ENCODE data around the gene PCSK6. TPM values are rescaled to one million over a fixed set of nuclear protein-coding genes. Genes with fewer than 3 reads are reported as not detected.

The PCSK6 gene
- total RNA-seq, 2 experiments from 2014 or later: 0.57 TPM; not detected in 1

DNA sequence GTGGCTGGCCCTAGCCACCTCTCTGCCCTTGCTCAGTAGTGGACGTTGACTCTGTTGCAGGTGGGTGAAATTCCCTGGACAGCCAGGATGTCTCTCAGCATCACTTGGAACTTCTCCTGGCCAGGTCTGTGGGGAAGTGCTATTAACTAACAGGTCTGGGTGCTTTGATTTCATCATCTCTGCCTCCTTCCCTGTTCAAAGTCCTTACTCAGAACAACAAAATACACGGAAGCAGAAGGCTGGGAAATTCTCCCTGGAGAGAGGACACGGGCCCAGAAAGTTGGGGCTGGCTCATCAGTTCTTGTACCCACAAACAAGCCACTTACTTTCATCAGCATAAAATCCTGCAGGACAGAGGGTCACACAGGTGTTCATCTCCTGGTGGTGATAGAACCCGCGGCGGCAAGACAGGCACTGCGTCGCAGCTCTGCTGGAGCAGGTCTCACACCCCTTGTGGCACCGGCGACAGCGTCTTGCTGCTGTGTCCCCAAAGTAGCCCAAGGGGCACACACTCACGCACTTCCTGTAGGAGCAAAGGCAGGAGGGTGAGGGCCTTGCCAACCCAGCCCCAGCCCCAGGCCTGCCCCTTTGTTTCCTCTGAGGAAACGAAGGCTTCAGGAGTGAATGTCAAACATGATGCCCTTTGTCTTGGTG, 164.9 kb downstream of the PCSK6 start:
- Histone ChIP-seq H2AFZ (ENCODE audit: low read length) (no peak overlapping the region), H3K4me1 (ENCODE audit: insufficient read depth, low read length, poor library complexity, severe bottlenecking) (no peaks in the 10 kb centered on the region), H3K4me3 (ENCODE audit: low read depth, low read length, poor library complexity, severe bottlenecking) (no peak overlapping the region), H3K9me3 (ENCODE audit: low read length) (no peaks in the 10 kb centered on the region), H3K36me3 (ENCODE audit: insufficient read depth, low read length) (no peaks in the 10 kb centered on the region), H3K9me2 (ENCODE audit: insufficient read depth, low read length) (no peaks in the 10 kb centered on the region), H3K79me2 (ENCODE audit: insufficient read depth, low read depth, low read length) (no peaks in the 10 kb centered on the region), H3K4me2 (ENCODE audit: low read length) (no peak overlapping the region), H3K27ac (ENCODE audit: low read depth, low read length, poor library complexity, severe bottlenecking) (no peak overlapping the region), H4K20me1 (ENCODE audit: insufficient read depth, low read length) (no peaks in the 10 kb centered on the region)
- CTCF ChIA-PET (ENCODE audit: unreplicated experiment): no interaction called here
- BruUV-seq (replicated peaks): no TSS peak
- intact Hi-C loops (cut with micrococcal nuclease; ENCODE audit: unreplicated experiment): no loop called here
- POLR2A ChIA-PET: no interaction called here
- TF ChIP-seq EZH2phosphoT487 (IDR thresholded peaks at IDR 0.05; ENCODE audit: borderline replicate concordance, low read depth, low read length): no peak
- TF ChIP-seq, protein P1, sequence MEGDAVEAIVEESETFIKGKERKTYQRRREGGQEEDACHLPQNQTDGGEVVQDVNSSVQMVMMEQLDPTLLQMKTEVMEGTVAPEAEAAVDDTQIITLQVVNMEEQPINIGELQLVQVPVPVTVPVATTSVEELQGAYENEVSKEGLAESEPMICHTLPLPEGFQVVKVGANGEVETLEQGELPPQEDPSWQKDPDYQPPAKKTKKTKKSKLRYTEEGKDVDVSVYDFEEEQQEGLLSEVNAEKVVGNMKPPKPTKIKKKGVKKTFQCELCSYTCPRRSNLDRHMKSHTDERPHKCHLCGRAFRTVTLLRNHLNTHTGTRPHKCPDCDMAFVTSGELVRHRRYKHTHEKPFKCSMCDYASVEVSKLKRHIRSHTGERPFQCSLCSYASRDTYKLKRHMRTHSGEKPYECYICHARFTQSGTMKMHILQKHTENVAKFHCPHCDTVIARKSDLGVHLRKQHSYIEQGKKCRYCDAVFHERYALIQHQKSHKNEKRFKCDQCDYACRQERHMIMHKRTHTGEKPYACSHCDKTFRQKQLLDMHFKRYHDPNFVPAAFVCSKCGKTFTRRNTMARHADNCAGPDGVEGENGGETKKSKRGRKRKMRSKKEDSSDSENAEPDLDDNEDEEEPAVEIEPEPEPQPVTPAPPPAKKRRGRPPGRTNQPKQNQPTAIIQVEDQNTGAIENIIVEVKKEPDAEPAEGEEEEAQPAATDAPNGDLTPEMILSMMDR (conservative IDR thresholded peaks at IDR 0.05; ENCODE audit: low read length): no peak
- DNase-seq (ENCODE audit: low spot score): no peak

DNA sequence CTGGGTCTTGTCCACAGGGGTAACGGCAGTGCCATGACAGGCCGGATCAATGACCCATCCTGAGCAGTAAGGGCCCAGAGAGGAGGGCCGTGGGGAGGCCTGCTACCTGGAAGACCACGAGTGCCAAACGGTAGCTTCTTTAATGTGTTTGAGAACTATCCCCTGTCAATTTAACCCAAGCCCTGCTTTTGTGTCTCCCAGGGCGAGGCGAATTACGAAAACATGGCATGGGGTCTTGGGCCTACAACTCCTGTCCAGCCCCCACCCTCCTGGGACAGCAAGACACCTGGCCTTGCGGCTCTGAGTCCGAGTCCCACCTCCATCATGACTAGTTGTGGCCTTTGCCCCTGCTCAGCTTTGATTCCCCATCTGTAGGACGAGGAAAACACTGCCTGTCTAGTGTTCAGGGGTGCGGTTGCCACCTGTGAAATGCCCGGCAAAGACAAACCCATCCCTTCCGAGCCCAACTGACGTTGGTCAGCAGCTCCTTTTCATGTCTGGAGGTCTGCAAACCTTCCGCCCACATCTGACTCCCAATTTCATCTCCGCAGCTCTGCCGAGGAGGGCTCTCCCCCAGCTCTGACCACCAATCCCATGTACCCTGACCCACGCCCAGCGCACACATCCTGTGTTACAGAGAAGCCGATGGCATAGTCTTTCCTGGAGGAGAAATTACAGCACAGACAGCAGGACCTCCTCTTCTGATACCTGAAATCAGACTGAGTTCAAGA, 165.5 kb downstream of the PCSK6 start:
- H3K36me3 ChIP-seq (ENCODE audit: insufficient read depth, low read length): no peaks in the 10 kb centered on the region
- no peak overlapping the region for H2AFZ ChIP-seq (ENCODE audit: low read length)
- BruUV-seq (replicated peaks): no TSS peak
- H4K20me1 ChIP-seq (ENCODE audit: insufficient read depth, low read length): no peaks in the 10 kb centered on the region
- no peak overlapping the region for H3K27ac ChIP-seq (ENCODE audit: low read depth, low read length, poor library complexity, severe bottlenecking)
- ChIA-PET CTCF (ENCODE audit: unreplicated experiment) (no interaction called here), POLR2A (interaction anchor here (0.7 kb wide), 1 partner anchor 312 kb away, joined by 5 read pairs; no protein-coding TSS in a partner anchor)
- no peaks in the 10 kb centered on the region for H3K4me1 ChIP-seq (ENCODE audit: insufficient read depth, low read length, poor library complexity, severe bottlenecking)
- DNase-seq (ENCODE audit: low spot score): no peak
- no peaks in the 10 kb centered on the region for H3K9me3 ChIP-seq (ENCODE audit: low read length)
- no peak overlapping the region for H3K4me2 ChIP-seq (ENCODE audit: low read length)
- no peaks in the 10 kb centered on the region for H3K79me2 ChIP-seq (ENCODE audit: insufficient read depth, low read depth, low read length)
- intact Hi-C loops (cut with micrococcal nuclease; ENCODE audit: unreplicated experiment): no loop called here
- H3K4me3 ChIP-seq (ENCODE audit: low read depth, low read length, poor library complexity, severe bottlenecking): no peak overlapping the region
- H3K9me2 ChIP-seq (ENCODE audit: insufficient read depth, low read length): no peaks in the 10 kb centered on the region
- TF ChIP-seq EZH2phosphoT487 (IDR thresholded peaks at IDR 0.05; ENCODE audit: borderline replicate concordance, low read depth, low read length): no peak
- TF ChIP-seq, protein P1 (conservative IDR thresholded peaks at IDR 0.05; ENCODE audit: low read length): no peak
